ENCODE measurements around the gene MISFA.

Gene MISFA

DNA sequence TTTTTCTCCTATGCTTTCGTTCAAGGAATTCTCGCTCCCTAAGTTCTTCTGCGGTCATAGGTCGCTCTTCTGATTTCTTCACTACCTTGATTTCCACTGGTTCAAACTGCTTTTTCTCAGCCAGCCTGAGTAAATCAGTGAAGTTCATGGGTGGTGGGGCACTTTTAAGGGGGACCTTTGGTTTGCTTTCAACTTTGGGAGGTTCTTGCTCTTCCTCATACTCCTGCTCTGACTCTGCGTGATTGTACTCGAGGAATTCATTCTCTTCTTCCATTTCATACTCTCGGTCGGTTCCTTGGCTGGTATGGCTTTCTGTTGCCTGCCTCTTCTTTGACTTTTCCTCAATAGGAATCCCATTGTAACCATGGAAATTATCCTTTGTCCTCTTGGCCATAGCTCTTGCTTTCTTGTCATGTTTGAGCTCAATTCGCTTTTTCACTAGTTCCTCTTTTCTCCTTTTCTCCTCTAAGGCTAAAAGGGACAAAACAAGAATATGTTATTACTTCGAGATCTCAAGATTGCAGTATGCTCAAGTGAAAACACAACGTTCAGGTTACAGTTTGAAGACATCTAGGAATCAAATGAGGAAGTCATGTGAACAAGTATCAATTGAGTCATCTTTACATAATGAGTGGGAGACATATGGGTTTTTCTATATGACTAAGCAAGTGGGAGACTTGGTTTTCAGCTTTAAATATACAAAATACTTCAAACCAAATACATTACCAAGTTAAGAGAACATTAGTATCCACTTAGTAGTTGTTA lies 16.2 kb downstream of the MISFA start:
- H4K20me1 ChIP-seq (ENCODE audit: control insufficient read depth, insufficient read depth, low read depth, low read length), result no peaks in the 10 kb centered on the region
- peaks cover 28% of the 10 kb centered on the region for H3K36me3 ChIP-seq (ENCODE audit: control insufficient read depth, low read length)
- H3K4me3 ChIP-seq (ENCODE audit: low read length), result no peak overlapping the region
- H3K79me2 ChIP-seq (ENCODE audit: control insufficient read depth, low read length), result peaks cover 40% of the 10 kb centered on the region
- H3K9me3 ChIP-seq (ENCODE audit: control insufficient read depth, insufficient read depth, low read length), result no peaks in the 10 kb centered on the region
- no peaks in the 10 kb centered on the region for H3K9me2 ChIP-seq (replicated peaks; ENCODE audit: control insufficient read depth, low read length)
- no peaks in the 10 kb centered on the region for H3K27me3 ChIP-seq (ENCODE audit: control insufficient read depth, low read length)
- no peak for TF ChIP-seq EZH2phosphoT487 (IDR thresholded peaks at IDR 0.05; ENCODE audit: borderline replicate concordance, low read length)
- no peak for TF ChIP-seq CTCF (IDR thresholded peaks at IDR 0.05; ENCODE audit: low read depth, low read length, poor library complexity, severe bottlenecking)
- H3F3A ChIP-seq (ENCODE audit: control insufficient read depth, insufficient read depth), result peaks cover 2% of the 10 kb centered on the region; the same call in 1 of the 2 replicates
- H3K4me2 ChIP-seq (ENCODE audit: low read length), result no peak overlapping the region
- no peak overlapping the region for H3K27ac ChIP-seq (ENCODE audit: low read depth, low read length)
- peaks cover 10% of the 10 kb centered on the region for H3K4me1 ChIP-seq (ENCODE audit: control insufficient read depth, low read length)

GRCh38 chr11:18617688-18618341 lies 18.2 kb downstream of the MISFA start:
- Histone ChIP-seq H3F3A (ENCODE audit: control insufficient read depth, insufficient read depth) (no peaks in the 10 kb centered on the region; the same call in 1 of the 2 replicates), H3K9me2 (replicated peaks; ENCODE audit: control insufficient read depth, low read length) (no peaks in the 10 kb centered on the region), H3K79me2 (ENCODE audit: control insufficient read depth, low read length) (peaks cover 60% of the 10 kb centered on the region), H3K9me3 (ENCODE audit: control insufficient read depth, insufficient read depth, low read length) (no peaks in the 10 kb centered on the region), H3K4me2 (ENCODE audit: low read length) (no peak overlapping the region), H3K36me3 (ENCODE audit: control insufficient read depth, low read length) (peaks cover 21% of the 10 kb centered on the region), H4K20me1 (ENCODE audit: control insufficient read depth, insufficient read depth, low read depth, low read length) (no peaks in the 10 kb centered on the region), H3K4me3 (ENCODE audit: low read length) (no peak overlapping the region), H3K27me3 (ENCODE audit: control insufficient read depth, low read length) (no peaks in the 10 kb centered on the region), H3K4me1 (ENCODE audit: control insufficient read depth, low read length) (peaks cover 10% of the 10 kb centered on the region), H3K27ac (ENCODE audit: low read depth, low read length) (no peak overlapping the region)
- TF ChIP-seq EZH2phosphoT487 (IDR thresholded peaks at IDR 0.05; ENCODE audit: borderline replicate concordance, low read length) (no peak), CTCF (IDR thresholded peaks at IDR 0.05; ENCODE audit: low read depth, low read length, poor library complexity, severe bottlenecking) (no peak)

GRCh38 chr11:18618342-18619025 lies 18.9 kb downstream of the MISFA start:
- Histone ChIP-seq H4K20me1 (ENCODE audit: control insufficient read depth, insufficient read depth, low read depth, low read length) (no peaks in the 10 kb centered on the region), H3K27ac (ENCODE audit: low read depth, low read length) (no peak overlapping the region), H3K9me2 (replicated peaks; ENCODE audit: control insufficient read depth, low read length) (no peaks in the 10 kb centered on the region), H3K27me3 (ENCODE audit: control insufficient read depth, low read length) (no peaks in the 10 kb centered on the region), H3K36me3 (ENCODE audit: control insufficient read depth, low read length) (peaks cover 21% of the 10 kb centered on the region), H3K4me1 (ENCODE audit: control insufficient read depth, low read length) (peaks cover 10% of the 10 kb centered on the region), H3F3A (ENCODE audit: control insufficient read depth, insufficient read depth) (no peaks in the 10 kb centered on the region; the same call in 1 of the 2 replicates), H3K4me3 (ENCODE audit: low read length) (no peak overlapping the region), H3K79me2 (ENCODE audit: control insufficient read depth, low read length) (peaks cover 66% of the 10 kb centered on the region), H3K9me3 (ENCODE audit: control insufficient read depth, insufficient read depth, low read length) (no peaks in the 10 kb centered on the region), H3K4me2 (ENCODE audit: low read length) (no peak overlapping the region)
- no peak for TF ChIP-seq CTCF (IDR thresholded peaks at IDR 0.05; ENCODE audit: low read depth, low read length, poor library complexity, severe bottlenecking)
- no peak for TF ChIP-seq EZH2phosphoT487 (IDR thresholded peaks at IDR 0.05; ENCODE audit: borderline replicate concordance, low read length)
